NCI-H1105 (cell line): ENCODE measurements around the gene NUDCD3.
A peak's percentile ranks its signal among the peaks of the same experiment; 100 is the strongest.

Experiments used
- DNase-seq: peaks from one replicate; lab custom pipeline; 2025; lab: John Stamatoyannopoulos, UW

The NUDCD3 gene

DNA sequence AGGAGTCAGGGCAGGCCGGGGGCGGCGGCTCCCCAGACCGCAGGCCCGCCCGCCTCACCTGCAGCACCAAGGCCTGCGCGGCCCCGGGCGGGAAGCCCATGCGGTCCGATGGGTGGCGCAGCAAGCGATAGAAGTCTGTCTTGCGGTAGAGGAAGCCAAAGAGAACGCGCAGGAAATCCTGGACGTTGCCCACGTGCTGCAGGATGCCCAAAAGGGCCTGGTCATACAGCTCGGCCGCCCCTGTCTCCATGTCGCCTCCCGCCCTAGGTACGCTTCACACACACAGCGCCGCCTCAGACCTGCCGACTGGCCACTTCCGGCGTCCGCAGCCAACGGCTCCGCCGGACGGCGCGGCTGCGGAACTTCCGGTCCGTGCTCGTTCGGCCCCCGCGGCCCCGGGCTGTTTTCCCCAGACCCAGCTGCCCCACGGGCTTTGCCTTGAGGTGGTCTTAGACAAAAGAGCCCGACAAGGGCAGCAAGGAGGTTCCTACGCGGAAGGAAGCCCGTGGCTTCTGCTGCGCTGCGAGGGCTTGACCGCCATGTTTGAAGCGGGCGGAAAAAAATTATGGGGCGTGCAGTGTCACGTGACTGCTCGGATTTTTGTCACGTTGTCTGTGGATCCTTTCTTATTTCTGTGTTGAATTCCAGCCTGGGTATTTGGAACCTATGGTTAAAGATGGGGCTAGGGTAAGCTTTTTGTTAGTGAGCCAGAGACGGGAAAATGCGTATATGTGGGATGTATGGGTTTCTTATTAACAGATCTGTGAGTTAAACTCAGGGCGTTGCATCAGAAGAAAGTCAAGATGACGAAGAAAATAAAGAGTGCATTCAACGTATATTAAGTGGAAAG, at the start of gene NUDCD3:
Gene NUDCD3 (minus strand): TSS at position 308 of the 850 bp plus-strand sequence. CDS start 58 bp downstream, at position 250.
- peak; percentile 83 for DNase-seq

DNA sequence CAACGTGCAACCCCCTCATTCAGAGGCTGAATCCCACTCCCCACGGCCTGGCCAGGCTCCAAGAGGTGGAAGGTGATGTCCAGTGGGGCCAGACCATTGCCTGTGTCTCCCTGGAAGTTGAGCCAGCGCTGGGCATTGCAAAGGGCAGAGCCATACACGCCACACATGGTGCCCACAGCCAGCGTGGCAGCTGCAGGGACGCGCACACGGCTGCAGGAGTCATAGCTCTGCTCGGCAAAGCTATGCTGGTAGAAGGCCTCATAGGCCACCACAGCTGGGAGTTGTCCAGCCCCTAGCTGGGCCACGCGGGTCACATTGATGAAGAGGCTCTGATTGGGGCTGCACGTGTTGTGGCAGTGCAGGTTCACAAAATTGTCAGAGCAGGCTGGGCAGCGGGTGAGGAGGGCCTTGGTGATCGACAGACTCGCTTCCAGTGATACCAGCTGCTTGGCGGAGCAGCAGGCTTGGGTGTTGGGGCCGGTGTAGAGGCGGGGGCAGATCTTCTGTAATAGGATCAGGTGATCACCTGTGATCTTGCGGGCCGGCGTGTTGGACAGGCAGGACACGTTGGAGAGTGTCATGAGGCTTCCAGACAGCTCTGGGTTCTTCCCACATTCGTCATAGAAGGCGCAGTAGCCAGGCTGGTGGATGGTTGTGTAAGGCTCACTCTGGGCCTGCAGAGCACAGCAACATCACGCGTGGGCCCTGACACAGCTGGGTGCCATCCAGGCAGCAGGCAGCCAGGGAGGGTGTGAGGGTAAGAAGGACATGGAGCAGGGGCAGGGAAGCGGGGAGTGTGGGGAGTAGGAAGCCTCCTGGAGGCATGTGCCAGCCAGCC, 49.4 kb upstream of the NUDCD3 start:
- no peak for DNase-seq

DNA sequence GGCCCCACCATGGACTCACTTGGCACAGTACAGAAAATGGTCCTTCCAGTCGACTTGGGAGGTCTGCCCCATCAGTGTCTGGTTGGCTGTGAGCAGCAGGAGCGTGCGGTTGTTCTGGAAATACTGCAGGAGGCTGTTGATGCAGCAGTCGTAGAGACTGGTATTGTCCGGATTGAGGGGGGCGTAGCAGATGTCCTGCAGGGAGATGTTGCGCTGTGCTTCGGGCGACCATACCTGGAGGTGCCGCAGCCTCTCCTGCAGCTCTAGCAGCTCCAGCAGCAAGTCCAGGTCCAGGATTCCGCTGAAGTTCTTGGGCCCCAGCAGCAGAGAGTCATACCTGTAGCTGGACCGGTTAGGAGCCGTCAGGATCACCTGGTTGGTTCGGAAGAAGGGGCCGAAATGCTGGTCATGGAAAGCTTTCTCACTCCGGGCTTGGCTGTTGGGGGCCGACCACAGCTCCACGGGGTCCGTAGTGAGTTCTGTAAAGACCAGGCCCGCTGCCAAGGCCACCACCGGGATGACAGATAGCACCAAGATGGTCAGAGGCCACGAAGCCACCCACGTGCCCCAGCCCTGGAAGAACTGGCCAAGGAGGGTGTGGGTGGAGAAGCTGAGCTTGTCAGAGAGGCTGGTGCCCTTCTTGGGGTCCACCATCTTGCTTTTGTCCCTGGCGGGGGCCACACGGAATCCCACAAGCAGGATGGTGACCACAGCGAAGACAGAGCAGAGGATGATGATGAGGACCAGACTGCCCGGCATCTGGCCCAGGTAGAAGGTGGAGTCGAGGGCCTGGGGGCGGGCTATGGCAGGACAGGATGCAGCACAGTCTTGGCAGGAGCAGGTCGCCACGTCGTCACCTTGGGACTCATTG, 48.6 kb upstream of the NUDCD3 start:
- DNase-seq, result no peak

DNA sequence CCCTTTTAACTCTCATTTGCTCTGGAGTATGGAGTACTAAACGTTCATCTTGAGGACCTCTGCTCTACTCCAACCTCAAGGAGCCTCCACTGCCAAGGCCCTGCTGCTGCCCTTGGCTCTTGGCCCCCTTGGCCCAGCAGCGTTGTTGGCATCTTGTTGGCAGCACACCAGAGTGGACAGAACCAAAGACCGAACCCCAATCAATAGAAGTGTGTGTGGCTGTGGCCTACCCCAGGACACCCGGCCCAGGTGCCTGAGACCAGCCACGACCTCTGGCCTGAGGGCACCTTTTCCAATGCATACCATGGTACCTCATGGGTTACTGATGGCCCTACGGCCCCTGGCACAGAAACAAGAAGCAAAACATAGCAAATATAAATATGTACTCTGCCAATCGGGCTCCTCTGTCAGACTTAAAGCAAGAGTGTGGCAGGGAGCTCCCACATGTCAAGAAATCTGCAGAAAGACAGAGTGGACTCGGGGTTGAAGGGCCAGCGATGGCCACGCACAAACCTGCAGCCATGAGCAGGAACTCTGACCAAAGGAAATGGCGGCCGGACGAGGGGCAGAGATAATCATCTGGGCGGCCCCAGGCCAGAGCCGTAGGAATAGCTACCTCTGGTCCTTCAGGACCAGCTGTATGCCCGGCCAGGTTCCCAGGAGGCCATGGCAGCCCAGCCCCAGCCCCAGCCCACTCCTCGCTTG, 47.8 kb upstream of the NUDCD3 start:
- no peak for DNase-seq

DNA sequence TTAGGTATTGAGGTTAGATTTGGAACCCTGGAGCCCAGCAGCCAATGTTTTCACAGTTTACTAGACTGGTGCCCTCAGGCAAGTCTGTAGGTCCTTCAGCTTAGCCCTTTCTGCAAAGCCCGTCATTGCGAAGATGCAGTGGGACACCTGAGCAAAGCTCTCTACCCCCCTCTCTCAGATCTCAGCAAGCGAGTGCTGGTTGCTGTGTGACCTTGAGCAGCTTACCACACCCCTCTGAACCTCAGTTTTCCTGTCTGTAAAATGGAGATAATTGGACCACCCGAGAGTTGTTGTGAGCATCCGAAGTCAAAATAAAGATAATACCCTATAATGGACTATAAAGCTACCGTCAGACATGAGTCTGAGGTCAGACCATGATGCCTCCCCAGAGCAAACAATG, 47.0 kb upstream of the NUDCD3 start:
- DNase-seq, result no peak

DNA sequence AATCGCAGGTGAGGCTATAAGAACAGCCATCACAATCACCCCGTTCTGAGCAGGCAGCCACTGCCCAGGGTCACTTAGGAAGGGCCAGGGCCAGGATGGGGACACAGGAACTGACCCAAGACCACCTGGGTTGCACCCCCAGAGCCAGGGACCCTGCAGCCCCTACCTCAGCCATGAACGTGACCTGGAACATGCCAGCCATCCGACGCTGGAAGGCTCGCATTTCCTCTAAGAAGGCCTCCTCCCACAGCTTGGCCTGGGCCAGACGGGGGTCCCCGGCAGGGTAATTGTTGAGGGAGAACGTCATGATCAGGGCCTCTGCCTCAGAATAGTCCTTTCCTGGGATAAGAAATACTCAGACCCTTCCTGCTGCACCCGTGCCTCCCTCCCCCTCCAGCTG, 45.6 kb upstream of the NUDCD3 start:
- no peak for DNase-seq

DNA sequence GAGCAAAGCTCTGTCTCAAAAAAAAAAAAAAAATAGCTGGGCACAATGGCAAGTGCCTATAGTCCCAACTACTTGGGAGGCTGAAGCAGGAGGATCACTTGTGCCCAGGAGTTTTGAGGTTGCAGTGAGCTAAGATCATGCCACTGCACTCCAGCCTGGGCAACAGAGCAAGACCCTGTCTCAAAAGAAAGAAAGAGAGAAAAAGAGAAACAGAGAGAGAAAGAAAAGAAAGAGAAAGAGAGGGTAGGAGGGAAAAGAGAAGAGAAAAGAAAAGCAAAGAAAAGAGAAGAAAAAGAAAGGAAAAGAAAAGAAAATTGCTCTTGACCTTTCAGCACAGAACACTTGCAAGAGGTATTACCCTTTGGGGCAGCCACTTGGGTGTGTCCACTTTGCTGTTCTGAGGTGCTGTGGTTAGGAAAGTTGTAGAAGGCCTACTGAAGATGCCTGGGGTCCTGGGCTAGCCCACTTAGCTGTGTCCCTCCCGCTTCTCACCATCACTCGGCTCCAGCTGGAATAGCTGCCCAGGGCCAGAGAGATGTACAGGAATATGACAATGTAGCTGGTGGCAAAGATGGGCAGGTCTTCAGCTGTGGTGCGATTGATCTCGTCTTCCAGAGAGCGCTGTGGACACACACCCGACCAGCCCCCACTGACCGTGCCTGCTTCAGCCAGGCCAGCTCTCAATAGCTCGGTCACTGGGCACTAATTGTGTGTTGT, 45.0 kb upstream of the NUDCD3 start:
- no peak for DNase-seq

DNA sequence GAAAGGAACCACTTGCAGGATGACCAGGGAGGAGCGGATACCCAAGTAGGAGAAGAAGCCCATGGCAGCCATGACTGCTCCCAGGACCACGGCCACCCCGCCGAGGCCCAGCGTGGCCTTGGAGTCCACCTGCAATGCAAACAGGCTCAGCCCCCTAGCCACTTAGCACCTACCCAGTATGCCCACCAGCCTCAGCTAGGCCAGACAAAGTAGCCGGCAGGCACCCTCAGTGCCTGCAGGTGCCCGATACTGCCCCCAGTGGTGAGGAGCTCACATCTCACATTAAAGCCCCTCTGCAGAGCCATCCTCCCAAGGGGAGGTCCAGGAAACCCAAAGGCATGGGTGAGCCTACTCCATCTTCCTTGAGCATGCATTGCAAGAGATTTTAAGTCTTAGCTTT, 44.0 kb upstream of the NUDCD3 start:
- DNase-seq, result peak; percentile 6

DNA sequence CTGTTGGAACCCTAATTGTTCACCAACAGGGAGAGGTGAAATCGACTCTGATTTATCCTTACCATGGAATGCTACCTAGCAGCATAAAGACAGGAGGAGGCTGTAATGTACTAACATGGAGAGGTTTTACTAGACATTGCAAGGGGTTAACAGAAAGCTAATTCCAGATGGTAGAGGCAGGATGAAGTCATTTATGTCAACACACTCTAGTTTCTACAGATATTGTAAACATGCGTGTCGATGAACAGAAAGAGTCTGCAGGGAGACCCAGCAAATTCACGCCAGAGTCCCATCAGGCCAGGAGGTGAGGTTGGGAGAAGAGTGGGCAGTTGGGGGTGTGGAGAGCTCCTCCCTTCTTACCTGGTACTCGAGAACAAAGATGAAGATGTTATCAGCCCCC, 43.6 kb upstream of the NUDCD3 start:
- DNase-seq, result no peak

DNA sequence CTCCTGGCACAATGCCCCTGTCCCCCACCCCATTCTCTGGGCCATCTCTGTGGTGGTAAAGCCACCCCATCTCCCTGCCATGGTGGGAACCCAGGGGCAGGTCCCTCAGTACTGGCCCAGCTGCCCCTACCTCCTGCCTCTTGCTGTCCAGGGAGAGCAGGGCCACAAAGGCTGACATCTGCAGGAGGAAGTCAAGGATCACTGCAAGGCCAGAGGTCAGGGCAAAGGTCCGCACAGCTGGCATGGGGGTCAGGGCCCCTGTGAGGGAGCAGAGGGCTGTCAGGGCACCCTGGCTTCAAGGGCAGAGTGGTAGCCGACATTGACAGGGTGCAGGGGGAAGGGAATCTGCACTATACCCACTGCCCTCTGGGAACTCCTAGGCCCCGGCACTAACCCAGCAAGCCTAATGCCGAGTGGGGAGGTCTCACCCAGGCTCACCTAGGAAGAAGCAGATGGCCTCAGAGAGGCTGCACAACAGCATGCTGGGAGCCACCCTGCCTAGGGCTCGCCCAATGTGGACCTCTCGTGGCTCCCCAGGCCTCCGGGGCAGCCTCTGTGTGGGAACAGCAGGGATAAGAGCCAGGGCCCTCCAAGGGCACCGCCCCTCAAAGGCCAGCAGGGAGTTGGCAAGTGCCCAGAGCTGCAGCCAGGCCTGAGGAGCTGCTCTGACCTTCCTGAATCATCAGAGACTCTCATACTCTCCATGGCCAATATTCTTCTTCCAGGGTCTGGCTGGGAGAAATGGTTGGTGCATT, 43.0 kb upstream of the NUDCD3 start:
- no peak for DNase-seq

DNA sequence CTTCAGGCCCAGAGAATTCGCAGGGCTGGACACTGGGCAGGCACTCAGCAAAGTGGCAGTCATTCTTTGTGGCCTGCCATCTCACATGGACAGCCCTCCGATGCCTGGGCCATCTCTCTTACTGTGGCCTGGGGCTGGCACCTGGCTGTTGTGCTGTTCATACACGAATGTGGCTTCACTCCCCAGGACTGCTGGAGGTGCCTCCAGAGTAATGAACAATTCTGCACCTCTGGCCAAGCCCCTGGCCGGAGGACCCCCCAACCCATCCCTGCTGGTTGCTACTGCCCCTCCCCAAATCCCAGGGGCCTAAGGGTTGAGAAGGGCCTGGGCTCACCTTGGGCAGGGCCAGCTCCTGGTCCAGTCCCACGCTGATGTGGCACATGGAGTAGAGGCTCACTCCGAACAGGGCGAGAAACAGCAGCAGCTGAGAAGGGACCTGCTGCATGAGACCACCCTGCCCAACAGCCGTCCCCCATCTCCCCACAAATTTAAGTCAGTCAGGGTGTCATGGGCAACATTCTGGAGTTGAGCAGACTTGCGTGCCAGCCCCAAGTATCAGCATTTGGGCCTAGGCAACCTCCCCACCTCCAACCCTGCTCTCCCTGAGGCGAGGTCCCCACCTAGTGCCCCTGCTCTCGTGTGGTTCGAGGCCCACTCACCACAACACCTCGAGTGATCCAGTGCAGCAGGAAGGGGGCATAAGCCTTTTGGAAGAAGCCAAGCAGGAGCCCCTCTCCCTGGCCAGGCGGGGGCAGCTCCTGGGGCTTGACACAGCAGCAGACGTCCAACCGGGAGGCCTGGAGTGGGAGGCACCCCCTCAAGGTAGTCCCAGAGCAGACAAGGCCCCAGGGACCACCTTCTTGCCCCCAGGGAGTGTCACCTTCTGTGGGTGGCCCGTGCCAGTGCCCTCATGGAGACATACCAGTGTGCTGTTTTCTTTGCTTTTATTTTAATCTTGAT, 41.2 kb upstream of the NUDCD3 start:
- DNase-seq, result no peak

DNA sequence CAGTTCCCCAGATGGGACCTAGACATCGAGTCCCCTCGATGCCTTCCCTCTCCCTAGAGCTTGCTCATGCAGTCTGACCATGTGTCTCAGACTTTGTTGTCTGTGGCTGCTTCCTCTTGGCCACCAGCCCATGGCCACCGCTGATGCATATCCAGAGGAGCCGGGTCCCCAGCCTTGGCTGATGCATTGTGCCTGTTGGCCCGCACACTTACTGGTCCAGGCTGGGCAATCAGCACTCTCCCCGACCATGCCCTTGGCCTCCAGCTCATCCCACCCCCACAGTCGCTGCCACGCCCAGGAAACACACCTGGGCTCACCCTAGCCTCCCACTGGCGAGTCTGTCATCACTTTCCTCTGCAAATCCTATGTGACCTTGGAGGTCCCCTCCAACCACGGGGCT, 40.5 kb upstream of the NUDCD3 start:
- no peak for DNase-seq

DNA sequence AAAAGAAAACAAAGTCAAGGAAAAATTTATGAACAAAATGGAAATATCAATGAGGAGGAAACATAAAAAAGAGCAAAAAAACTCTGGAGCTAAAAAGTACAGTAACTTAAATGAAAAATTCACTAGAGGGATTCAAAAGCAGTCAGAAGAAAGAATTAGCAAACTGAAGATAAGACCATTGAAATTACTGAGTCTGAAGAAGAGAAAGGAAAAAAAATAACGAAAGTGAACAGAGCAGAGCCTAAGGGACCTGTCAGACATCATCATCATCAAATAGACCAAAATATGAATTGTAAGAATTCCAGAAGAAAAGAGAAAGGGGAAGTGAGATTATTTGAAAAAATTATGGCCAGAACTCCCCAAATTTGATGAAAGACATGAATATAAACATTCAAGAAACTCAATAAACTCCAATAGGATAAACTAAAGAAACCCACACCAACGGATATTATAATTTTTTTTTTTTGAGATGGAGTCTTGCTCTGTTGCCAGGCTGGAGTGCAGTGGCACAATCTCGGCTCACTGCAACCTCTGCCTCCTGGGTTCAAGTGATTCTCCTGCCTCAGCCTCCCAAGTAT, 34.4 kb upstream of the NUDCD3 start:
- DNase-seq, result no peak

DNA sequence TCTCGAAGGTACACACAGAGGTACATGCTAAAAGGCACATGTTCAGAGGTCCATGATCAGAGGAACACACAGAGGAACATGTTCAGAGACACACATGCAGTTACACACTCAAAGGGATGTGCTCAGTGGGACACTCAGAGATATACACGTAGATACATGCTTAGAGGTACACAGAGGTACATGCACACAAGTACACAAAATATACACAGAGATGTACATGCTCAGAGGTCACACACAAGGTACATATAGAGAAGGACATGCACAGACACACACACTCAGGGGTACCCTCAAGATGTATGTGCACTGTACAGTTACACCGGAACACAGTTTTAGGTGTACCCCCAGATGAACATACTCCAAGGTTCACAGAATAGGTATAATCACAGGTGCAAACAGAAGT, 31.9 kb upstream of the NUDCD3 start:
- no peak for DNase-seq

DNA sequence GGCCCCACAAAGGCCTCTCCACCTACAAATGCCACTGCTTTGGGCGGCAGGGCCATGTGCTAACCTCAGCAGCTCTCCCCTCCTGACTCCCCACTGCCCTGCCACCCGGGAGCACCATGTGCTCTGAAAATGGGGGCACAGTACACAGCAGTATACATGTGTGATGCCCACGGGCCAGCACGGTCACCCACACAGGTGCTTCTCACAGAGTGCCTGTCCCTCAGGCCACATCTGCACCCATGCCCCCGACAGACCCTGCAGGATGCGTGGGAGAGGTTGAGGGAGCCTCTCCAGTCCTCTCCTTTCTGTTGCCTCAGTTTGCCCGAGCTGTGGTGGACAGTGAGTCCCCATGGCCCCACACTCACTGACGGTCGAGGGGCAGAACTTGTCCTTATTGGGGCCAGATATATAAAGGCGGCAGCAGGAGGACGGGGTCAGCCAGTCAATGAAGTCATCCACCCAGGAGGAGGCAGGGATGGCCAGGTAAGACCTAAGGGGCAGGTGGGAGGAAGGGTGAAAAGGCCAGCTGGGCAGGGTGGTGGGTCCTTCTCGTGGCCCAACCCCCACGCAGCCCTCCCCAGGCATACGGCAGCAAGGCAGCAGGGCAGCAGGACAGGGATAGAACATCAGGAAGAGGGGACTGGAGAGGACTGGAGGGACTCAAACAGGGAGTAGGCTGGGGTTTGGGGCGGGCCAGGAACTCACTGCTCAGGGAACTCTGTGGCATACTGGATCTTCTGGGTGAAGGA, 31.1 kb upstream of the NUDCD3 start:
- DNase-seq, result no peak

DNA sequence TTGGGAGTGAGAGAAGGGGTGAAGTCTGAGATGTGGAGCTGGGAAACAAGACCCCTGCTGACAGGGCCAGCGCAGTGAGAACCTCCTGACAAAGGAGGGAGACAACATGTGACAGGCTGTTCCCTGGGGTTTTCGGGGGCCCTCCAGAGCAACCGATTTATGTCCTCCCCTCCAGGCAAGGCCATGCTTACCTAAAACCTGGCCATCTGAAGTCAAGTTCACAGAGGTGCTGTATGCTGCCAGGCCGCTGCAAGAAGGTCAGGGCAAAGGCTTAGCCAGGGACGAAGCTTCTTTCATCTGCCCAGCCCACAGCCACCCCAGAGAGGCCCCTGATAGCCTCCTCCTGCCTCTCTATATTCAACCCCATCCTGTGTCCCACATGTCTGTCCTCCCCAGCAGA, 30.1 kb upstream of the NUDCD3 start:
- no peak for DNase-seq

DNA sequence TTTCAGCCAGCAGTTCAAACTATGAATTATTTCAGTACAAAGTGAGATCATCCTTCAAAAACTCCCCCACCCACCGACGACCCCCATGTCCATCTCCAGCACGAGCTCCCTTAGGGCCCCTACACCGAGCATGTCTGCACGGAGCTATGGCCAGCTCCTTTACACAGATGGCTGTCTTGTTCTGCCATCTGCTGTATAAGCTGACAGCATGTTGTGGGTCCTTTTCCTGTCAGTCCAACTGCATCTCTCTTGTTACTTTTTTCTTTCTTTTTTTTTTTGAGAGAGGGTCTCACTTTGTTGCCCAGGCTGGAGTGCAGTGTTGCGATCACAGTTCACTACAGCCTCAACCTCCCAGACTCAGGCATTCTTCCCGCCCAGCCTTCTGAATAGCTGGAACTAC, 29.1 kb upstream of the NUDCD3 start:
- no peak for DNase-seq

DNA sequence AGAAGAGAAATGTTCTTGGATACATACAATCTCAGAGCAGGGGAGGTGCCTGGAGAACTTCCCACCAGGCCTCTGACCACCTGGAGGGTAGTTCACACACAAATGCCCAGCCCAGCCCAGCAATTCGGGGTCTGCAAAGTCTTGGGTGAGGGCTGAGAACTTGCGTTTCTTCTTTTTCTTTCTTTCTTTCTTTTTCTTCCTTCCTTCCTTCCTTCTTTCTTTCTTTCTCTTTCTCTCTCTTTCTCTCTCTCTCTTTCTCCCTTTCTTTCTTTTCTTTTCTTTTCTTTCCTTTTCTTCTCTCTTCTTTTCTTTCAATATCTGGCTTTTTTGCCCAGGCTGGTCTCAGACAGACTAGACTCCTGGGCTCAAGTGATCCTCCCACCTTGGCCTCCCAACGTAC, 28.3 kb upstream of the NUDCD3 start:
- DNase-seq, result no peak
